Spleen (tissue), 11 donors: ENCODE data around the gene UBE2L6. TPM values are rescaled to one million over a fixed set of nuclear protein-coding genes. Genes with fewer than 3 reads are reported as not detected.

Experiments
- DNase-seq: peaks from one replicate; pipeline ENCODE4 v3.0.0-alpha.2; 2020
- H3K27ac ChIP-seq, 8 donors: fragments of 200-600 bp; sonication (generic) in 7 of 8; 1 replicate in 4 of 8; 2 replicates in 4 of 8; pipeline versions ENCODE4 v1.5.0 to v1.8.0; 2016 to 2021; ENCODE audit warnings: inconsistent platforms in 4 of 8, mild to moderate bottlenecking in 4 of 8, moderate library complexity in 1 of 8
- H3K27me3 ChIP-seq, 7 donors: fragments of 200-600 bp; sonication (generic) in 6 of 7; replicated peaks in 1 of 7; 1 replicate in 4 of 7; 2 replicates in 3 of 7; pipeline versions ENCODE4 v1.5.0 to v1.8.0; 2016 to 2021; ENCODE audit warnings: inconsistent platforms in 3 of 7, mild to moderate bottlenecking in 1 of 7
- H3K36me3 ChIP-seq, 6 donors: fragments of 200-600 bp; sonication (generic) in 5 of 6; 1 replicate in 4 of 6; 2 replicates in 2 of 6; pipeline versions ENCODE4 v1.5.0 to v1.8.0; 2016 to 2021; ENCODE audit warnings: inconsistent platforms in 2 of 6
- H3K4me1 ChIP-seq, 6 donors: fragments of 200-600 bp; sonication (generic) in 5 of 6; 1 replicate in 3 of 6; 2 replicates in 3 of 6; pipeline versions ENCODE4 v1.5.0 to v1.8.0; 2016 to 2021; ENCODE audit warnings: inconsistent platforms in 3 of 6
- H3K4me3 ChIP-seq, 8 donors: fragments of 200-600 bp; sonication (generic) in 7 of 8; 1 replicate in 4 of 8; 2 replicates in 4 of 8; pipeline versions ENCODE4 v1.5.0 to v1.8.0; 2016 to 2021; ENCODE audit warnings: inconsistent platforms in 4 of 8, mild to moderate bottlenecking in 4 of 8, moderate library complexity in 2 of 8
- H3K9me3 ChIP-seq, 8 donors: fragments of 200-600 bp; sonication (generic) in 7 of 8; 1 replicate in 4 of 8; 2 replicates in 4 of 8; pipeline versions ENCODE4 v1.5.0 to v1.8.0; 2016 to 2021; ENCODE audit warnings: inconsistent platforms in 4 of 8
- POLR2A ChIP-seq, 3 donors: fragments of 450-650 bp; IDR thresholded peaks; one replicate each; pipeline ENCODE4 v1.5.1; 2017; ENCODE audit warnings: antibody characterized with exemption in 3 of 3, mild to moderate bottlenecking in 1 of 3
- POLR2AphosphoS5 ChIP-seq, 3 donors: sonication (generic); formaldehyde crosslinking; IDR thresholded peaks; one replicate each; pipeline ENCODE4 v1.5.1; 2017; ENCODE audit warnings: antibody characterized with exemption in 3 of 3
- WGBS, 5 donors: extraction: QIAGEN DNeasy Blood & Tissue Kit in 3 of 5; methylation state at CpG; one replicate each; pipeline versions ENCODE4 v1.1.5 to v1.1.7; 2013 to 2018; 5-methylcytosine and 5-hydroxymethylcytosine counted together
- intact Hi-C: fragments of 100-400 bp; cut with DNase I; formaldehyde crosslinking; loops from one replicate; pipeline ENCODE4 v1.15.0; 2023; ENCODE audit warnings: low total_unique reads
- polyA plus RNA-seq, 3 donors: library from polyadenylated mRNA; stranded (reverse); fragments of 200-250 nt; gene quantifications; one replicate each; pipeline ENCODE4 v1.2.1, GENCODE V29; 2013
- total RNA-seq, 7 donors: library from RNA; depleted of rRNA in 3 of 7; stranded (reverse); fragments of >200 nt in 3 of 7; fragmentation: NEBNext Ultra II Directional in 4 of 7; extraction: Animal tissue kit (Norgen Biotek cat#: 25700) in 4 of 7; gene quantifications; one replicate each; pipeline versions ENCODE4 v1.1.0 to v1.2.1, GENCODE V29; 2016 to 2021
- TF ChIP-seq, protein P1 (sequence below), 11 experiments: fragments of 200-600 bp in 7 of 11; fragments of 450-650 bp in 4 of 11; sonication (generic) in 4 of 11; IDR thresholded peaks in 8 of 11; conservative IDR thresholded peaks in 3 of 11; 1 replicate in 7 of 11; 2 replicates in 4 of 11; pipeline versions ENCODE4 v1.4.0 to v1.8.0; 2016 to 2021; ENCODE audit warnings: antibody characterized with exemption in 11 of 11, inconsistent platforms in 4 of 11, mild to moderate bottlenecking in 1 of 11
- donor health status: healthy with polysubstance abuse.
- donor health status: DM: no; HTN: no; CAD: no; lungs with moderate emphysema.
- donor health status: DM: no; HTN: no; CAD: no.
- donor health status: Bipolar disorder and iron deficiency.
- donor health status: healthy.
- donor health status: DM: no; HTN: no; CAD: no.
- donor health status: DM: yes; HTN: yes; CAD: no.

UBE2L6 gene
- total and polyA plus RNA-seq, 10 donors = 46.8 to 137 (median 110) TPM

DNA sequence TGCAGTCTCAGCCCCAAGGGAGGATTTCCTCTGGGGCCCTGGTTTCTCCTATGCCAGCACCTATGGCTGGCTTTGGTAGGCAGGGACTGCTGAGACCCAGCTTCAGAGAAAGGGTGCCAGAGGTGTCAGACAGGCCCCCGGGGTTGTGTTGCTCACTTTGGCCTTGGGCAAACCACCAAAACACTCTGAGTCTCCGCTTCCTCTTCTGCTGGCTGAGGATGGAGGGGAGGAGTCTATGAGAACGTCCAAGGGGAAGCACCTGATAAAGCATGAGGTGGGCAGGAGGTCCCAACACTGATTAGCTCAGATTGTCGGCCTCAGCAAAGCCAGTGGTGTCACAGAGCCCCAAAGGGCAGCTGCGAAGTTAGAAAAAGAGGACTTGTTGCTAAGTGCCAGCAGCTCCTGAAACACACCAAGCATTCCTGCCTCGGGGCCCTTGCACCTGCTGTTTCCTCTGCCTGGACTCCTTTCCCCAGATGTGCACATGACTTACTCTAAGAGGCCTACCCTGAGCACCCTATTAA is 19.6 kb downstream of the UBE2L6 start:
- DNase-seq = no peak
- H3K9me3 ChIP-seq = no peaks in the 10 kb centered on the region
- no peak overlapping the region for H3K4me3 ChIP-seq
- peaks cover 0 to 24% (median 18%) of the 10 kb centered on the region in 6 donors for H3K4me1 ChIP-seq
- 8 to 29% (median 18%) methylated on average over 4 to 6 of the region's 6 CpGs for WGBS, 5 donors
- intact Hi-C loops = no loop called here
- H3K27me3 ChIP-seq = no peaks in the 10 kb centered on the region
- peaks cover 4 to 81% (median 43%) of the 10 kb centered on the region in 6 donors for H3K36me3 ChIP-seq
- TF ChIP-seq, protein P1, sequence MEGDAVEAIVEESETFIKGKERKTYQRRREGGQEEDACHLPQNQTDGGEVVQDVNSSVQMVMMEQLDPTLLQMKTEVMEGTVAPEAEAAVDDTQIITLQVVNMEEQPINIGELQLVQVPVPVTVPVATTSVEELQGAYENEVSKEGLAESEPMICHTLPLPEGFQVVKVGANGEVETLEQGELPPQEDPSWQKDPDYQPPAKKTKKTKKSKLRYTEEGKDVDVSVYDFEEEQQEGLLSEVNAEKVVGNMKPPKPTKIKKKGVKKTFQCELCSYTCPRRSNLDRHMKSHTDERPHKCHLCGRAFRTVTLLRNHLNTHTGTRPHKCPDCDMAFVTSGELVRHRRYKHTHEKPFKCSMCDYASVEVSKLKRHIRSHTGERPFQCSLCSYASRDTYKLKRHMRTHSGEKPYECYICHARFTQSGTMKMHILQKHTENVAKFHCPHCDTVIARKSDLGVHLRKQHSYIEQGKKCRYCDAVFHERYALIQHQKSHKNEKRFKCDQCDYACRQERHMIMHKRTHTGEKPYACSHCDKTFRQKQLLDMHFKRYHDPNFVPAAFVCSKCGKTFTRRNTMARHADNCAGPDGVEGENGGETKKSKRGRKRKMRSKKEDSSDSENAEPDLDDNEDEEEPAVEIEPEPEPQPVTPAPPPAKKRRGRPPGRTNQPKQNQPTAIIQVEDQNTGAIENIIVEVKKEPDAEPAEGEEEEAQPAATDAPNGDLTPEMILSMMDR (IDR thresholded peaks at IDR 0.05 in 8 of 11, conservative IDR thresholded peaks at IDR 0.05 in 3 of 11) = no peak
- no peak for TF ChIP-seq POLR2A (IDR thresholded peaks at IDR 0.05)
- TF ChIP-seq POLR2AphosphoS5 (IDR thresholded peaks at IDR 0.05) = peak; percentile 11 to 55 (median 21)
- H3K27ac ChIP-seq = peak overlapping the region in 6 of 8 donors; percentile 9 to 76 (median 52)

DNA sequence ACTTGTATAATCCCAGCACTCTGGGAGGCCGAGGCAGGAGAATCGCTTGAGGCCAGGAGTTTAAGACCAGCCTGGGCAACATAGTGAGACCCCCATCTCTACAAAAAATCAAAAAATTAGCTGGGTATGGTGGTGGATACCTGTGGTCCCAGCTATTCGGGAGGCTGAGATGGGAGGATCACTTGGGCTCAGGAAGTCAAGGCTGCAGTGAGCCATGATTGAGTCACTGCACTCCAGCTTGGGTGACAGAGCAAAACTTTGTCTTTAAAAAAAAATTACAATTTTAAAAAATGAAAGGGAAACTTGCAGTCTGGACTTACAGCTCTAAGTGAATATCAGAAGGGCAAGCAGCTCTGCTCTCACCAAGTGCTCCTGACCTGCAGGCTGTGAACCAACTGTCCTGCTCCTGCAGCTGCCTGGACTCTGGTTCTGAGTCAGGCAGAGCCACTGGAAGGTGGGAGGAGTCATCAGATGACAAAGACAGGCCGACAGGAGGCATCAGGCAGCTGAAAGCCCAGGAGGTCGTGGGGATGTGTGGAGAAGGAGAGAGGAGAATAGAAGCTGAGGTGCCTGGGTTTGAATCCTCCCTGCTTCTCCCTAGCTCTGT is 20.5 kb downstream of the UBE2L6 start:
- intact Hi-C loops = no loop called here
- no peak for DNase-seq
- H3K9me3 ChIP-seq = no peaks in the 10 kb centered on the region
- TF ChIP-seq POLR2AphosphoS5 (IDR thresholded peaks at IDR 0.05) = no peak
- no peak for TF ChIP-seq POLR2A (IDR thresholded peaks at IDR 0.05)
- TF ChIP-seq, protein P1 (IDR thresholded peaks at IDR 0.05 in 8 of 11, conservative IDR thresholded peaks at IDR 0.05 in 3 of 11) = no peak
- WGBS, 5 donors = 57 to 78% (median 61%) methylated on average over 5 of the region's 5 CpGs
- H3K4me1 ChIP-seq = peaks cover 0 to 24% (median 18%) of the 10 kb centered on the region in 6 donors
- peak overlapping the region in 5 of 8 donors; percentile 9 to 76 (median 60) for H3K27ac ChIP-seq
- H3K27me3 ChIP-seq = no peaks in the 10 kb centered on the region
- peaks cover 0 to 71% (median 33%) of the 10 kb centered on the region in 6 donors for H3K36me3 ChIP-seq
- H3K4me3 ChIP-seq = no peak overlapping the region

DNA sequence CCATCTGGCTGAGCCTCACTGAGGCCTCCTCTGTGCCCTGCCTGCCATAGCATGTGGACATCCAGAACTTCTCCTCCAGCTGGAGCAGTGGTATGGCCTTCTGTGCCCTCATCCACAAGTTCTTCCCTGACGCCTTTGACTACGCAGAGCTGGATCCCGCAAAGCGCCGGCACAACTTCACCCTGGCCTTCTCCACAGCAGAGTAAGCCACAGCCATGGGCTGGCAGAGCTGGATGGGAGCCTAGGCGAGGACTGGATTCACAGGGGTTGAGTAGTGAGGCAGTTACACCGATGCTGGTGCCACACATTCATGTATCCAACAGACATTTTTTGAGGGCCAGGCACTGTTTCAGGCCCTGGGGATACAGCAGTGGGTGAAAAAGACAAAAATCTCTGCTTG is 21.0 kb downstream of the UBE2L6 start:
- Histone ChIP-seq H3K9me3 (no peaks in the 10 kb centered on the region), H3K27me3 (no peaks in the 10 kb centered on the region), H3K27ac (peak overlapping the region in 1 of 8 donors; percentile 76), H3K4me3 (no peak overlapping the region), H3K4me1 (peaks cover 0 to 24% (median 18%) of the 10 kb centered on the region in 6 donors), H3K36me3 (peaks cover 0 to 66% (median 28%) of the 10 kb centered on the region in 6 donors)
- intact Hi-C loops = no loop called here
- 96 to 100% (median 98%) methylated on average over 5 to 7 of the region's 7 CpGs for WGBS, 5 donors
- DNase-seq = no peak
- TF ChIP-seq POLR2A (IDR thresholded peaks at IDR 0.05) = no peak
- no peak for TF ChIP-seq POLR2AphosphoS5 (IDR thresholded peaks at IDR 0.05)
- TF ChIP-seq, protein P1 (IDR thresholded peaks at IDR 0.05 in 8 of 11, conservative IDR thresholded peaks at IDR 0.05 in 3 of 11) = no peak

DNA sequence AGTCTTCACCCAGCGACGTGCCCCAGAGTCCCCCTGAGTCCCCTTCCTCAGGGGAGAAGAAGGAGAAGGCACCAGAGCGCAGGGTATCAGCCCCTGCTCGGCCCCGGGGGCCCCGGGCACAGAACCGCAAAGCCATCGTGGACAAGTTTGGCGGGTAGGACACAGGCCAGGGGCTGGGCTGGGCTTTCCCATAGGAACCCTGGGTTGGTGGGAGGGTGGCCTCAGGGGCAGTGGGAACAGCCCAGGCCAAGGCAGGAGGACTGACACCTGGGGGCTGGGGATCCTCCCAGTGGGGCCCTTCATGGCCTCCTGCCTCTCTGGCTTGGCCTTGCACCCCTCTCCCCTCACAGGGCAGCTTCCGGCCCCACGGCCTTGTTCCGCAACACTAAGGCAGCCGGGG is 21.6 kb downstream of the UBE2L6 start:
- WGBS, 5 donors = 89 to 93% (median 92%) methylated on average over 12 to 13 of the region's 13 CpGs
- Histone ChIP-seq H3K9me3 (no peaks in the 10 kb centered on the region), H3K27me3 (no peaks in the 10 kb centered on the region), H3K4me3 (no peak overlapping the region), H3K4me1 (peaks cover 0 to 24% (median 18%) of the 10 kb centered on the region in 6 donors), H3K36me3 (peaks cover 0 to 61% (median 22%) of the 10 kb centered on the region in 6 donors), H3K27ac (no peak overlapping the region)
- TF ChIP-seq, protein P1 (IDR thresholded peaks at IDR 0.05 in 8 of 11, conservative IDR thresholded peaks at IDR 0.05 in 3 of 11) = no peak
- peak in 1 of 3 donors; percentile 59 for TF ChIP-seq POLR2AphosphoS5 (IDR thresholded peaks at IDR 0.05)
- no peak for TF ChIP-seq POLR2A (IDR thresholded peaks at IDR 0.05)
- intact Hi-C loops = no loop called here
- DNase-seq = no peak
